ENCODE measurements around the gene JTB.
"Not testable (repeated sequence)": the region's sequence is repeated elsewhere in the genome, so short reads cannot be mapped to it uniquely, and the experiment has no call there.

Gene JTB

GRCh38 chr1:153977250-153978240, at the start of gene JTB:
Gene JTB (minus strand): TSS chr1:153977674. CDS start chr1:153977252, 422 bp downstream.
- peak; percentile 75 to 76 for DNase-seq (ENCODE audit: low read depth in 2 of 2)

GRCh38 chr1:154019940-154020339, 42.5 kb upstream of the JTB start:
- DNase-seq (ENCODE audit: low read depth in 2 of 2): no peak

GRCh38 chr1:154019269-154019668, 41.8 kb upstream of the JTB start:
- no peak for DNase-seq (ENCODE audit: low read depth in 2 of 2)

- DNase-seq (ENCODE audit: low read depth in 2 of 2): no peak
Measured at GRCh38 chr1:154014154-154014907, 36.9 kb upstream of the JTB start.

GRCh38 chr1:154012543-154012942, 35.1 kb upstream of the JTB start:
- DNase-seq (ENCODE audit: low read depth in 2 of 2): not testable (repeated sequence)

GRCh38 chr1:154012129-154012528, 34.7 kb upstream of the JTB start:
- no peak for DNase-seq (ENCODE audit: low read depth in 2 of 2)

GRCh38 chr1:154006136-154006535, 28.7 kb upstream of the JTB start:
- no peak for DNase-seq (ENCODE audit: low read depth in 2 of 2)

- DNase-seq (ENCODE audit: low read depth in 2 of 2): no peak
Measured at GRCh38 chr1:154000420-154000819, 22.9 kb upstream of the JTB start.

- not testable (repeated sequence) for DNase-seq (ENCODE audit: low read depth in 2 of 2)
Measured at GRCh38 chr1:153996882-153997281, 19.4 kb upstream of the JTB start.

- DNase-seq (ENCODE audit: low read depth in 2 of 2): no peak
Measured at GRCh38 chr1:153995640-153996039, 18.2 kb upstream of the JTB start.

GRCh38 chr1:153995202-153995601, 17.7 kb upstream of the JTB start:
- DNase-seq (ENCODE audit: low read depth in 2 of 2): no peak

GRCh38 chr1:153991806-153992205, 14.3 kb upstream of the JTB start:
- no peak for DNase-seq (ENCODE audit: low read depth in 2 of 2)

- no peak for DNase-seq (ENCODE audit: low read depth in 2 of 2)
Measured at GRCh38 chr1:153991151-153991630, 13.7 kb upstream of the JTB start.

- peak; percentile 75 to 78 for DNase-seq (ENCODE audit: low read depth in 2 of 2)
Measured at GRCh38 chr1:153990468-153991150, 13.1 kb upstream of the JTB start, which contains the start of gene RPS27. Gene RPS27 (plus strand): TSS chr1:153990762. CDS start chr1:153990797, 35 bp downstream.

GRCh38 chr1:153987621-153988020, 10.1 kb upstream of the JTB start:
- DNase-seq (ENCODE audit: low read depth in 2 of 2): no peak

- DNase-seq (ENCODE audit: low read depth in 2 of 2): no peak
Measured at GRCh38 chr1:153985941-153986761, 8.7 kb upstream of the JTB start, which contains the start of gene RAB13. Gene RAB13 (minus strand): TSS chr1:153986339. CDS start chr1:153986236, 103 bp downstream.

GRCh38 chr1:153985341-153985912, 8.0 kb upstream of the JTB start:
- DNase-seq (ENCODE audit: low read depth in 2 of 2): peak; percentile 62 to 68

GRCh38 chr1:153984123-153984894, 6.8 kb upstream of the JTB start:
- DNase-seq (ENCODE audit: low read depth in 2 of 2): no peak

- DNase-seq (ENCODE audit: low read depth in 2 of 2): not testable (repeated sequence)
Measured at GRCh38 chr1:153981735-153982134, 4.3 kb upstream of the JTB start.

GRCh38 chr1:153979091-153979490, 1.6 kb upstream of the JTB start:
- not testable (repeated sequence) for DNase-seq (ENCODE audit: low read depth in 2 of 2)

All from stimulated activated CD8-positive, alpha-beta memory T cell treated with anti-CD3 and anti-CD28 coated beads, Interleukin-15, amount 100 ng/mL, for 48 hours (primary cell).